Stimulated activated CD4-positive, alpha-beta T cell treated with anti-CD3 and anti-CD28 coated beads, Interleukin-2, amount 100 ng/mL, for 24 hours (primary cell): ENCODE measurements around the gene GPR137C.

Experiments used
- DNase-seq, 2 donors: peaks; one replicate each; pipeline ENCODE4 v3.0.0-alpha.2; 2020

GPR137C gene, protein sequence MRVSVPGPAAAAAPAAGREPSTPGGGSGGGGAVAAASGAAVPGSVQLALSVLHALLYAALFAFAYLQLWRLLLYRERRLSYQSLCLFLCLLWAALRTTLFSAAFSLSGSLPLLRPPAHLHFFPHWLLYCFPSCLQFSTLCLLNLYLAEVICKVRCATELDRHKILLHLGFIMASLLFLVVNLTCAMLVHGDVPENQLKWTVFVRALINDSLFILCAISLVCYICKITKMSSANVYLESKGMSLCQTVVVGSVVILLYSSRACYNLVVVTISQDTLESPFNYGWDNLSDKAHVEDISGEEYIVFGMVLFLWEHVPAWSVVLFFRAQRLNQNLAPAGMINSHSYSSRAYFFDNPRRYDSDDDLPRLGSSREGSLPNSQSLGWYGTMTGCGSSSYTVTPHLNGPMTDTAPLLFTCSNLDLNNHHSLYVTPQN

DNA sequence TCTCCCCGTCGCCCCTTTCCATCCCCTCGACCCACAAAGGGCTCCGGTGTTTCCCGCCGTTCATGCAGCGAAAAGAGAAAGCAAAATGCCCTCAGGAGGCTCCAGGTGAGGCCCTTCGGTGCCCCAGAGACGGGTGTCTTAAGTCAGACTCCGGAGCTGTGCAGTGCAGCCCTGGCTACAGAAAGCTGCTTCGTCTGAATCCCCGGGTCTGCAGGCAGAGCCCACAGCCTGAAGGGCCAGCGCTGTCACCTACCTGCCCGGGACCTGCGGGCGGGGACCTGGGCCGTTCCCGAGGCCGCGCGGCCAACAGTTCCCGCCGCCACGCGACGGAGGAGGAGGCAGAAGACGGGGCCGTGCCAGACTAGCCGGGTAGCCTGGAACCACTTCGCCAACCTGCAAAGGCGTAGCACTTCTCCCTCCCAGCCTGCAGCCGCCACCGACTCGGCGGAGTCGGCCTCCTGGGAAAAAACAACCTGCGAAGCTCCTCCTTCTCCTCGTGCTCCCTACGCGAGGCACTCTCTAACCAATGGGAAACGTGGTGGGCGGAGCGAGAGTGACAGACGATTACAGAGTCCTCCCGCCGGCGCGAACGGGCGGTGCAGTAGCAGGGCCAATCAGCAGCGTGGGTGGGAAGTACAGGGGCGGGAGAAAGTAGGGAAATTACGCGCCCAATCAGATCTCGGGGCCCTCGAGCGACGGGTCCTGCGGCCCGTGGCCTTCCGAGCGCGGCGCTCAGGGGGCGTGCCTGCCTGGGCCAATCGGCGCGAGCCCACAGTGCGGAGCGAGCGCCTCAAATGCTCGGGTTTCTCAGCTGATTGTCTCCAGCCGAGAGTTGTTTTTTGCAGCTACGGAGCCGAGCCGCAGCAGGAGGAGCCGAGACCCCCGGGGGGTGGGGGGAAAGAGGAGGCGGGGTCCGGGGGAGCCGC is at the start of gene GPR137C, which contains the start of gene TXNDC16:
Gene GPR137C, plus strand, starts transcription at position 774 of the 926 bp plus-strand sequence. CDS start 312 bp downstream, outside the sequence.
Gene TXNDC16, minus strand, starts transcription at position 443 of the 926 bp plus-strand sequence. CDS start 8,948 bp downstream, outside the sequence.
- DNase-seq: peak; percentile 99 to 100

DNA sequence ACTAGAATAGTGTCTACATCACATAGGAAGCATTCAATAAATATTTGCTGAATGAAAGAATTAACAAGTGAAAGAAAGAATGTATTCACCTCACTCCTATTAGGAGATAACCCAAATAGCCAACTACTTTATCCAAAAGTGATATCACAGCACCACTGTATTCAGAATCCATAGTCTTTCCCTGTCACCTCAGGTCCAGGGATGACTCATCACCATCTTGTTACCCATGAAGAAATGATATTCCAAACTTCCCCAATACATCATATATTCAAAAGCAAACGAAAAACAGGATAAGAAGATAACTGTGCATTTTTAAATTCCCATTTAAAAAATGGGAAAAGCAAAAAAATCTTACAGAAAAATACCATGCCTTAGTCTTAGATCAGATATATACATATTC is 39.4 kb upstream of the GPR137C start:
- no peak for DNase-seq

DNA sequence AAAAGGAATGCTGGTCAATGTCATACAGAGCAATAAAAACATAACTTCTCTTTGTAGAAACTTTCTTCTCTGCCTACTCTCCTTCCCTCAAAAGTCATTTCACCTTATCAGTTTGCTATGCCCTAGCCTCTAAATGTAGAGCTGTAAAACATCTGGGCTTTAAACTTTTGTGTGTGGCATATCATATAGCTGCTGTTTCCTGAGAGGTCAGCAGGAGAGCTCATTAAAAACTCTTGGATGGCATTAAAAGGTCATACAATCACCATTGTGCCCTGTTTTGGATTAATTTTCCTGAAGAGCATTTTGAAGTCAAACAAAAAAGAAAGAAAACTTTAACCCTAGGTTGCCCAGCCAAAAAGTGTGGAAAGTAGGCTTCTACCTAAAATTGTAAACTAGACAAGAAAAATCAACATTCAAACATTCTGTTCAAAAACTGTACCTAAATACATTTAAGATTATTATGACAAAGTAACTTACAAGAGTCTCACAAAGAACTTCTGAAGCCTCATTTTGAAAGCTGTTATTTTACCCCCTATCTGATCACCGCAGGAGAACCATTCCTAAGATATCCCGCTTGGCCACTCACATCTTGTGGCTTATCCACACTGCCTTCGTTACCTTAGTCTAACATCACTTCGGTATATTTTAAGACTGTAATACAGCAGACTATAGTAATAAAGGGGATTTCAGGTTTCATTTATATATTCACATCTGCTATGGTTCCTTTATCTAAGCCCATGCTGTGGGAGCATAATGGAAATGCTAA is 38.4 kb upstream of the GPR137C start:
- DNase-seq: no peak

DNA sequence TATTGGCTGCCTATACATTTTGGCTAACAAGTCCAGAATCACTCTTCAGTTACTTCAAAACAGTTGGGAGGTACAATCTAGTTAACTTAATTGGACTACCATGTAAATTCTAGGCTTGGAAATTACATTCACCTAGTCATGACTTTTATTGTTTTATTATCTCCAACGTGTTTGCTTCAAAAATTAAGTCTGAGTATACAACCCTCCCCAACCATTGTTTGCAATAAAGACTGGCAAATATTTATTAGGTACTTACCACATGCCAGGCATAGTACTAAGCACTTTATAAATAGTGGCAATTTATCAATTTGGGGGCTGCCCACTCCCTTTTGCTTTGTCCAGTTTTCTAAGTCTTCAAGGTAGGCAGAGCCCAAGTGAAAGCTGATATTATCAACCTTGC is 30.6 kb upstream of the GPR137C start:
- no peak for DNase-seq

DNA sequence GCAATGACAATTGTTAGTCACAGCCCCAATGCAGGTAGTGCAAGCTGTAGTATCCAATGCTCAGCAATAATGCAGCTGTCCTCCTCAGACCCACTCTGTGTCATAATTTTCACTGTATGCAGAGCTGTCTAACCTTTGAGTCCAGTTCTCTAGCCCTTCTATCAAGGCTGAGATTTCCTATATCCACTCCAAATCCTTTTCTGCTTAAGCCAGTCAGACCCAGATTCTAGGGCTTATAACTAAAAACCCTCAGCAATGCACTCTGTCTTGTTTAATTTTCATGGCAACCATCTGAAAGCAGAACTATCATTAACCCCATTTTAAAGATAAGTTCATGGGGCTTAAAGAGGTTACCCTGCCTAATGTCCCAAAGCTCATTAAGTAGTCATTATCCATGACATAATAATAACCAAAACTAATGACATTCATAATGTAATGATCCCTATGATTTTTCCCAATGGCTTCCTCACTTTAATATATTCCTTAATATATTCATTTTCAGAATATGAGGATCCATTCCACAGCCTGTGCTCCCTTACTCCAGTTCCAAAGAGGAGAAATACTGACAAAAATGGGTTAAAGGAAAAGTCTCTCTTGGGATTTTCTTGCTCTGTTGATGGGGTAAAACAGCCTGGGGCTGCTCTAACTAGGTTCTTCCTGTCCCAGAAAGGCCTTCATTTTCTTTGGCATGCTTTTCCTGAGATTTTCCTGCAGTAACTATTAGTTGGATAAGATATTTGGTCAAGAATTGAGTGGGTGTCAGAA is 29.9 kb upstream of the GPR137C start:
- DNase-seq: no peak

DNA sequence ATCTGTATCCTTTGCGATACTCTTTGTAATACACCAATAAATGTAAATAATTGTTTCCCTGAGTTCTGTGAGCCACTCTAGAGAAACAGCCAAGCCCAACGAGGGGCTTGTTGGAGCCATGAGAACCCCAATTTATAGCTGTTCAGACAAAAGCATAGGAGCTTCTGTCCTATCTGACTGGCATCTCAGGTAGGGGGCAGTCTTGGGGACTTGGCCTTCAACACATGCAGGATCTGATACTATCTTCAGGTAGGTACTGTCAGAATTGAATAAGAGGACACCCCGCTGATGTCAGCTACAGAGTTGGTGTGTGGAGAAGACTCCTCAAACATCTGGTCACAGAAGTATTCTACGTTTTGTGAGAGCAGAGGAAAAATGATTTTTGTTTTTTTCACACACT is 25.6 kb upstream of the GPR137C start:
- DNase-seq: no peak

DNA sequence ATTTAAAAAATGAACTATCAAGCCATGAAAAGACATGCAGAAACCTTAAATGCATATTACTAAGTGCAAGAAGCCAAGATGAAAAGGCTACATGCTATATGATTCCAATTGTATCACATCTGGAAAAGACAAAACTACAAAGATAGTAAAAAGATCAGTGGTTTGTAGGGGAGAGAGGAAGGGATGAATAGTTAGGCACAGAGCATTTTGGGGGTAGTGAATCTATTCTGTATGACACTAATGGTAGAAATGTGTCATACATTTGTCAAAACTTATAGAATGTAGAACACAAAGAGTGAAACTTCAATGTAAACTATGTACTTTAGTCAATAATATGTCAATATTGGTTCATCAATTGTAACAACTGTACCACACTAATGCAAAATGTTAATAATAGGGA is 21.2 kb upstream of the GPR137C start:
- DNase-seq: no peak

DNA sequence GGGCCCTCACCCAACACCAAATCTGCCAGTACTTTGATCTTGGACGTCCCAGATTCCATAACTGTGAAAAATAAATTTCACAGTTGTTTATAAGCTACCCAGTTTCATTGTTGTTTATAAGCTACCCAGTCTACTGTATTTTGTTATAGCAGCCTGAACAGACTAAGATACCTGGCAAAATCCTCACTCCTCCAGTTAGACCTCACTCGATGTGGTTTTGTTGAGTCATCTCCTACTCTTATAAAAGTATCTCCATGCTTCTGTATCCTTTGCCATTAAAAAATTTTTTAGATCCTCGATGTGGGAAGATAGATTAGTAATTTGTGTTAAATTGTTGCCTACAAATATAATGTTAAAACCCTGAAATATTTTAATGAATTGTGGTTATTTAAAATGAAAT is 16.4 kb upstream of the GPR137C start:
- DNase-seq: no peak

DNA sequence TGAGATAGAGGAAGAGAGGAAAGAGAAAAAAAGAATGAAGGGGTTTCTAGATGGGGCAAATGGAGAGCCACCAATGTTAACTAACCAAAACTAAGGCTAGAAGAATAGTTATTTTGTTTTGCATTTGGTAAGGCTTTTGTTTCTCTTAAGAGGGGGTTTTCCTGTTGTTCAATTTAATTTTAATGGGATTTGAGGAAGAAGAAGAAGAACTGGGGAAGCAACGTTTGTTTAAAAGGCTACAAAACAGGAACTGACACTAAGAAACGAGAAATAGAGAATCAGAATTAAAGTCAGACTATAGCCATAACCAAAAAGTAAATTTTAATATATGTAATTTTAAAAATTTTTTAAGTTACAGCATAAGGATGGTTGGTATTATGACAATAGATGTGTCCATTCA is 14.0 kb upstream of the GPR137C start:
- no peak for DNase-seq

DNA sequence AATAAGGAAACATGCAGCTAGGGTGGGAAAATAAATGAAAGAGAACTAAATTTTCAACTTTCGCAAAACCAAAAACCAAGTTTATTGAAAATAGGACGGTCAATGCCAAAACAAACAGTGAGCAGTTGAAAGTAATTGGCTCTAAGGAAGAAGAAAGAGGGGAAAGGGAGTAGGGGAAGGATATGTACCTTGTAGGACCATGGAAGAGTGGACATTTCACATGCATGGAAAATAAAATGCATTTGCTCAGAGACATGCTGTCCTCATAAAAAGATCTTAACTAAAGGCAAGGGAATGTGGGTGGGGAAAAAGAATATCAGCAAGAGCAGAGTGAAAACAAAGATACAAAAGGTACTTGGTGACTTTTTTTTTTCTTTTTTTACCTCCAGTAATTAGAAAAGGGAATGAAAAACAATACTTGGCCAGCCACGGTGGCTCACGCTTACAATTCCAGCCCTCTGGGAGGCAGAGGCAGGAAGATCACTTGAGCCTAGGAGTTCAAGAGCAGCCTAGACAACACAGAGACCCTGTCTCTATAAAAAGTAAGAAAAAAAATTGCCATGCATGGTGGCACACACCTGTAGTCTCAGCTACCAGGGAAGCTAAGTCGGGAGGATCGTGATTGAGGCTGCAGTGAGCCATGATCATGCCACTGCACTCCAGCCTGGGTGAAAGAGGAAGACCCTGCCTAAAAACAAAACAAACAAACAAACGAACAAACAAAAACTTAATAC is 6.9 kb upstream of the GPR137C start:
- no peak for DNase-seq

DNA sequence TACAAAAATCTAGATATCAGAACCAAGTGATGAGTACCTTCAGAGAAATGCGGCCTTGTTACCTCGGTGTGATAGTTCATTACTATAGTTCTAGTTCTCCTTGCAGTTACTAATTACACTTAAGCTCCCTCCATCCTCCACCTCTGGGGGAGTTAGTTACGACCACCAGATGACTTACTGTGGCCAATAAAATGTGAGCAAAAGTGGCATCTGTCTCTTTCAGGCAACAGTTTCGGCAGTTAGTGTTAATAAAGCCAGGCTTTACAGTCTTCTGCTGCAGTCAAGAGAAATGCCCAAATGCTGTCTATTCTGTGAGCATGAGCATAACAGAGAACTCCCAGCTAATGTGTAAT is 6.3 kb upstream of the GPR137C start:
- no peak for DNase-seq

DNA sequence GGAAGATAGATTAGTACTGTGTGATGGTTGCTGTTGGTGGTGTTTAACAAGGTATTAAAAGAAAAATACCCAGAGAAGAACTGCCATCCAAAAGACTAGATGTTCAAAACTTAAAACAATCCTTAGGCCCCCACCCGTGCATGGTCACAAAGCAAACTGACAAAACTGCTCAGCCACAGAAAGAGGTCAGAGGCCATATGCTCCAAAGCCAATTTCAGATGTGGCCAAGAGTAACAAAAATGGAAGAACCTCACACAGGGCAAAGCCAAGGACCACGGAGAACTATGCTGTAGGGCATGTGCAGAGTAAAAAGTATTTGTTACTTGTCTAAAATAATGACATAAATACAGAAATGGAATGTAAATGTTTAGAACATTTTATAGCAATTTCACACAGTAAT is 5.6 kb upstream of the GPR137C start:
- DNase-seq: no peak

DNA sequence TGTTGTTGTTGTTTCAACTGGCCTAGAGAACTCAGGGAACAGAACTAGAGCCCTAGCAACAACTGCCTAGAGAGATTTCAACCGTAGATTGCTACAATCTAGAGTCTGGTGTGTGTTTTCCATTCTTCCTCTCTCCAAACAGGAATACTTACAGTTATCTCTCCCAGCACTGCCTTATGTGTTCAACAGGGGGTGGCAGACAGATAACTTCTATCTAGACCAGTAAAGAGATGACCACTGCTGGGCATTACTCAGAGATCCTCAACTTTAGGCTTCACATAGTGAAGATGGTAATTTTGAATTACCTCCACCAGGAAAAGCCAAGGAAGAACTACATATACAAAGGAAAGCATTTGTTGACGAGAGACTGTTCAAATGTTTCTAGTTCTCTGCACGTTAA is 5.1 kb upstream of the GPR137C start:
- DNase-seq: no peak

DNA sequence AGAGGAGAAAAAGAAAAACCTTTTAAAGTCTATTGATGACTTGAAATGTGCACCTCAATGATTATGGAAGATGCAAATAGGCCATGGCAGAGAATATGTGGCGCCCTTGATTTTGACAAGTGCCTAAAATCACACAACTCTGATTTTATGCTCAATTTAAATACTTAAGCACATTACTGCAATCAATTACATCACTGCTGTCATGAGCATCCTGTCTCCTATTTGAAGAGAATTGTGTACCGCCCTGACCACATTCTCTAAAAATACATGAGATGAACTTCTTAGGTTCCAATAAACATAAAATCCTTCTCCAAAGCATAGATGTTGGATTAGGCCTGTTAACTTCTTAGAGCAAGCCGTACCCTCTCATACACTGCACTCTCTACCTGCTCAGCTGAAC is 2.0 kb upstream of the GPR137C start:
- no peak for DNase-seq

DNA sequence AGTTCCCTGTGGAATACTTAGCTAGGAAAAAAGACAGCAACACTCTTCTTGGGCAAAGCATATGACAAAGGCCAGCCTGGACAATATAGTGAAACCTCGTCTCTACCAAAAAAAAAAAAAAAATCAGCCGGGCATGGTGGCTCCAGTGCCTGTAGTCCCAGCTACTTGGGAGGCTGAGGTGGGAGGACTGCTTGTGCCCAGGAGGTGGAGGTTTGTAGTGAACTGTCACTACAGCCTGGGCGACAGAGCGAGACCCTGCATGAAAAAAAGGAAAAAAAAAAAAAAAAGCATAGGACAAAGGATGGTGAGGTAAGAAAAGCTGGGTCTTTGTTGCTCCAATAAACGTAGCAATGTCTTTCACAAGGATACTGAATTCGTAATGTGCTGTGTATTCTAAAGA is 1.4 kb upstream of the GPR137C start:
- DNase-seq: no peak

DNA sequence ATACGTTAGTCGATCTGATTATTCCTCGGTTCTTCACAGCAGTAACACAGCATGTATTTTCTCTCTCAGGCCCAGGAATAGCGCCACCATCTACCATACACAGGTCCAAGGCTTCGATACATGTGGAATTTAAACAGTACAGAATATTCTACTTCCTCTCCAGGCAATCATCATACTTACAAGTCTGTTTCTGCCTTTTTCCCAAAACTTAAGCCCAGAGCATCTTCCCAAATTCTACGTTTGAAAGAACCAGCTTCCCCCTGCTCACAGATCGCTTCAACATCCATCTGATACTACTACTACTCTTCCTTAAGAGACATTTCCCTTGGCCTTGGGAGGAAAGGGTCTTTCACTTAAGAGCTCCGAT is 957 bp upstream of the GPR137C start:
- no peak for DNase-seq

DNA sequence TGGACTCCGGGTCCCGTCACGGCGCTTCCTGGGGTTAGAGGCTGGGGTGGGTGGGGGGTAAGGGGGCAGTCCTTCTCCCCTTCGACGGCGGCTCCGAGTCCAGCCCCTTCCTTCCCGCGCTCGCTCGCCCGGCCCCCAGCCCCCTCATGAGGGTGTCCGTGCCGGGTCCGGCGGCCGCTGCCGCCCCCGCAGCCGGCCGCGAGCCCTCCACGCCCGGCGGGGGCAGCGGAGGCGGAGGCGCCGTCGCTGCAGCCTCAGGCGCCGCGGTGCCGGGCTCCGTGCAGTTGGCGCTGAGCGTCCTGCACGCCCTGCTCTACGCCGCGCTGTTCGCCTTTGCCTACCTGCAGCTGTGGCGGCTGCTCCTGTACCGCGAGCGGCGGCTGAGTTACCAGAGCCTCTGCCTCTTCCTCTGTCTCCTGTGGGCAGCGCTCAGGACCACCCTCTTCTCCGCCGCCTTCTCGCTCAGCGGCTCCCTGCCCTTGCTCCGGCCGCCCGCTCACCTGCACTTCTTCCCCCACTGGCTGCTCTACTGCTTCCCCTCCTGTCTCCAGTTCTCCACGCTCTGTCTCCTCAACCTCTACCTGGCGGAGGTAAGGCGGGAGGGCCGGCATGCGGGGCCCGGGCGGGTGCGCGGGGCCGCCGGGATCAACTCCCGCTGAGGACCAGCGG is 500 bp downstream of the GPR137C start:
- DNase-seq: peak; percentile 43 to 48

DNA sequence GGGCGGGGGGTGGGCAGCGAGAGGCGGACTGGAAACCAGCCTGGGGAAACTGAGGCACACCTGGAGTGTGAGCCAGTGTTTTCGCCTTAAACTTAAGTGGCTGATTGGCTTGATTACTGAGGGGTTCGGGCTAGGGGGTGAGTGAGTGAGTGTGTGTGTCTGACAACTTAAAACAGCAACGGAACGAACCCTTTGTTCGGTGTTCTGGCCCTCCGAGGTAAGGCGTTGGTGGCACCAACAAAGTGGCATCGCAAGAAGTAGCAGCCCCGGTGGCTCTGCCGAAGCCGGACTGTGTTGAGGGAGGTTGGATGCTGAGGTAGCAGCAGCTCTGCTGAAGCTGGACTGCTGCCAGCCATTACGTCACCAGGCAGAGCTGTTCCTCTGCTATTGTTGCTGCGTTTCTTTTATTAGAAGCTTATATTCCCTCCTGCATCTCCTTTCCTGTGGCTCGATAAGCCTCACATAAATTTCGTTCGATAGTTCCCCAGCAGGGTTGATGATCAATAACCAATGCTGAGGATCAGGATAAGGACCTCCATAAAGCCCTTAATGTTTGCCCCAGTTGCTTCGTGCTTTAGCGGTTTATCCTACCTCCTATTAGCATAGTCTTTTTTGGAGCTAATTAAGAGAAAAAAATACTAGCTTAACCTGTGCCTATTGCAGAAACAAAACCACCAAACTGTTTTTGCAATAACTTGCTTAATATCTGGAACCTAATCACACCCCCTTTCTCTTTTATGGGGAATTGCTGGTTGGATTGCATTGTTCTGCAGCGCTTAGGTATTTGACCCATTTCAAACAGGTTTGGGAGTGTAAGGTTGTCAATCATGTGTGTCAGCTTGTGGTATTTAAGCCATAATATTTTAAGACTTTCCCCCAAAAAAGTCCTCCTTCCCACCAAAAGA is 1.3 kb downstream of the GPR137C start:
- DNase-seq: peak; percentile 79 to 81

DNA sequence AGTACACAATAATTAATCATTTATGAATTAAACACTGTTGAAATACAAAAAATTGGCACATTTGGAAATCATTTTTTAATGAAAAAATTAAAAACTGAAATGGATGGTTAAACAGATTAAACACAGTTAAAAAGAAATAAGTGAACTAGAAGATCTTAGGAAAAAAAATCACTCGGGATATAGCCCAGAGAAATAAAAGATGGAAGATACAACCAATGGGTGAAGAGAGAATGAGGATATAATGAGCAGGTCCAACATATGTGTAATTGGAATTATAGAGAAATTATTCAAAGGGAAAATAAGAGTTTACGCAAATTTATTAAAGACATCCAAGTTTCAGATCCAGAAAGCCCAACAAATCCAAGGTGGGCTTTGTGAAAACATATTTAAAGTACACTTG is 6.1 kb downstream of the GPR137C start:
- no peak for DNase-seq

DNA sequence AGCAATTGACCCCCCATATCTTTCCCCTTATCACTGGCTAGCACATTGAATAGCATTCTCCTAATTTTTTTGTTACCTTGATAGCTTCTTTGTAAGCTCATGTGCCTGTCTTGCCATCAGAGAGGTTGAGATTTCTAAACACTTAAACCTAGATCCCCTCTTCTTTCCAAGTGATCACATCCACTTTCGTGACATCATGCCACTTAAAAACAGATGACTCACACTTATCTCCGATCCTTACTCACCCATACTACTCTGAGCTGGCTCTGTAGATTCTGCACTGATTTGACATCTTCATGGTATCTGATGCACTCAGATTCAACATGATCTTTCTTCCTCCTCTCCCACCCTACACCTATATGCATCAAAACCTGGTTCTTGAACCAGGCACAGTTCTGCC is 10.5 kb downstream of the GPR137C start:
- DNase-seq: no peak
